ENCODE measurements around the gene ZDHHC6. TPM values are rescaled to one million over a fixed set of nuclear protein-coding genes. Genes with fewer than 3 reads are reported as not detected.
"Not testable (repeated sequence)": the region's sequence is repeated elsewhere in the genome, so short reads cannot be mapped to it uniquely, and the experiment has no call there.

Gene ZDHHC6
- total RNA-seq, 2 donors from 2014 or later: 12.2 to 14.5 TPM

- no peaks in the 10 kb centered on the region for H3K4me1 ChIP-seq
- intact Hi-C loops (cut with DNase I): no loop called here
- TF ChIP-seq POLR2A (IDR thresholded peaks at IDR 0.05) (no peak), CTCF (IDR thresholded peaks at IDR 0.05) (no peak)
- 90 to 93% methylated on average over 3 of the region's 3 CpGs for WGBS, 2 donors
- H3K4me3 ChIP-seq: no peak overlapping the region
- no peak overlapping the region for H3K27ac ChIP-seq
- H3K9me3 ChIP-seq: no peaks in the 10 kb centered on the region
- DNase-seq (no peak), ATAC-seq (no peak)
- no peaks in the 10 kb centered on the region for H3K36me3 ChIP-seq (replicated peaks in 1 of 2; ENCODE audit: insufficient read depth in 1 of 2, low read depth in 2 of 2)
- no peaks in the 10 kb centered on the region for H3K27me3 ChIP-seq
Measured at GRCh38 chr10:112421731-112422130, 25.0 kb downstream of the ZDHHC6 start.

GRCh38 chr10:112412696-112413095 is 34.0 kb downstream of the ZDHHC6 start:
- DNase-seq (no peak), ATAC-seq (no peak)
- intact Hi-C loops (cut with DNase I): no loop called here
- TF ChIP-seq CTCF (IDR thresholded peaks at IDR 0.05) (no peak), POLR2A (IDR thresholded peaks at IDR 0.05) (no peak)
- no peaks in the 10 kb centered on the region for H3K27me3 ChIP-seq
- no peaks in the 10 kb centered on the region for H3K4me1 ChIP-seq
- H3K27ac ChIP-seq: no peak overlapping the region
- H3K4me3 ChIP-seq: no peak overlapping the region
- no peaks in the 10 kb centered on the region for H3K9me3 ChIP-seq
- 64 to 74% methylated on average over 2 of the region's 2 CpGs for WGBS, 2 donors
- H3K36me3 ChIP-seq (replicated peaks in 1 of 2; ENCODE audit: insufficient read depth in 1 of 2, low read depth in 2 of 2): no peaks in the 10 kb centered on the region

- no peak for ATAC-seq
Measured at GRCh38 chr10:112409755-112410154, 37.0 kb downstream of the ZDHHC6 start.

GRCh38 chr10:112409299-112409698 is 37.4 kb downstream of the ZDHHC6 start:
- DNase-seq: no peak
- Histone ChIP-seq H3K27ac (no peak overlapping the region), H3K4me1 (no peaks in the 10 kb centered on the region), H3K4me3 (no peak overlapping the region), H3K36me3 (replicated peaks in 1 of 2; ENCODE audit: insufficient read depth in 1 of 2, low read depth in 2 of 2) (no peaks in the 10 kb centered on the region), H3K9me3 (no peaks in the 10 kb centered on the region), H3K27me3 (no peaks in the 10 kb centered on the region)
- whole genome bisulfite sequencing, 2 donors: 45 to 53% methylated on average over 2 of the region's 2 CpGs
- no peak for ATAC-seq
- TF ChIP-seq POLR2A (IDR thresholded peaks at IDR 0.05) (no peak), CTCF (IDR thresholded peaks at IDR 0.05) (no peak)
- intact Hi-C loops (cut with DNase I): no loop called here

More at GRCh38 chr10:112409755-112410154, 37.0 kb downstream of the ZDHHC6 start:
- Histone ChIP-seq H3K4me1 (no peaks in the 10 kb centered on the region), H3K27me3 (no peaks in the 10 kb centered on the region), H3K4me3 (no peak overlapping the region), H3K36me3 (replicated peaks in 1 of 2; ENCODE audit: insufficient read depth in 1 of 2, low read depth in 2 of 2) (no peaks in the 10 kb centered on the region), H3K27ac (no peak overlapping the region), H3K9me3 (no peaks in the 10 kb centered on the region)
- 41 to 51% methylated on average over 4 of the region's 4 CpGs for WGBS, 2 donors
- intact Hi-C loops (cut with DNase I): no loop called here
- TF ChIP-seq CTCF (IDR thresholded peaks at IDR 0.05): no peak
- TF ChIP-seq POLR2A (IDR thresholded peaks at IDR 0.05): no peak
- DNase-seq: no peak

- no peak for DNase-seq
- H3K4me1 ChIP-seq: no peaks in the 10 kb centered on the region
- 77 to 87% methylated on average over 1 of the region's 1 CpG for WGBS, 2 donors
- no peaks in the 10 kb centered on the region for H3K9me3 ChIP-seq
- intact Hi-C loops (cut with DNase I): no loop called here
- ATAC-seq: no peak
- no peak overlapping the region for H3K27ac ChIP-seq
- no peaks in the 10 kb centered on the region for H3K27me3 ChIP-seq
- H3K36me3 ChIP-seq (replicated peaks in 1 of 2; ENCODE audit: insufficient read depth in 1 of 2, low read depth in 2 of 2): no peaks in the 10 kb centered on the region
- no peak overlapping the region for H3K4me3 ChIP-seq
- TF ChIP-seq CTCF (IDR thresholded peaks at IDR 0.05): no peak
- no peak for TF ChIP-seq POLR2A (IDR thresholded peaks at IDR 0.05)
Measured at GRCh38 chr10:112407696-112408095, 39.0 kb downstream of the ZDHHC6 start.

GRCh38 chr10:112406806-112407205 is 39.9 kb downstream of the ZDHHC6 start:
- intact Hi-C loops (cut with DNase I); H3K27me3 ChIP-seq; H3K27ac ChIP-seq; H3K4me1 ChIP-seq; ATAC-seq; DNase-seq; H3K36me3 ChIP-seq (replicated peaks in 1 of 2; ENCODE audit: insufficient read depth in 1 of 2, low read depth in 2 of 2); H3K9me3 ChIP-seq; H3K4me3 ChIP-seq: not testable (repeated sequence)
- 49 to 59% methylated on average over 2 of the region's 2 CpGs for WGBS, 2 donors
